ENCODE measurements around the gene SPDYE3.
"Not testable (repeated sequence)": the region's sequence is repeated elsewhere in the genome, so short reads cannot be mapped to it uniquely, and the experiment has no call there.

The SPDYE3 gene

DNA sequence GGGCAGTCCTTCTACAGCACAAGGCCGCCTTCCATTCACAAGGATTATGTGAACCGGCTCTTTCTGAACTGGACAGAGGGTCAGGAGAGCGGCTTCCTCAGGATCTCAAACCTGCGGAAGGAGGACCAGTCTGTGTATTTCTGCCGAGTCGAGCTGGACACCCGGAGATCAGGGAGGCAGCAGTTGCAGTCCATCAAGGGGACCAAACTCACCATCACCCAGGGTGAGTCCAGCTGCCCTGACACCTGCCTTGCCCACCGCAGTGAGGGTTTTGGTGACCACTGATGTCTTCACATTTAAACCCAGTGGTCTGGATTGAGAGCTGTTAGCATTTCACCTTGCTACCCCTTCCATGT lies 51.3 kb downstream of the SPDYE3 start:
- TF ChIP-seq, protein P1, sequence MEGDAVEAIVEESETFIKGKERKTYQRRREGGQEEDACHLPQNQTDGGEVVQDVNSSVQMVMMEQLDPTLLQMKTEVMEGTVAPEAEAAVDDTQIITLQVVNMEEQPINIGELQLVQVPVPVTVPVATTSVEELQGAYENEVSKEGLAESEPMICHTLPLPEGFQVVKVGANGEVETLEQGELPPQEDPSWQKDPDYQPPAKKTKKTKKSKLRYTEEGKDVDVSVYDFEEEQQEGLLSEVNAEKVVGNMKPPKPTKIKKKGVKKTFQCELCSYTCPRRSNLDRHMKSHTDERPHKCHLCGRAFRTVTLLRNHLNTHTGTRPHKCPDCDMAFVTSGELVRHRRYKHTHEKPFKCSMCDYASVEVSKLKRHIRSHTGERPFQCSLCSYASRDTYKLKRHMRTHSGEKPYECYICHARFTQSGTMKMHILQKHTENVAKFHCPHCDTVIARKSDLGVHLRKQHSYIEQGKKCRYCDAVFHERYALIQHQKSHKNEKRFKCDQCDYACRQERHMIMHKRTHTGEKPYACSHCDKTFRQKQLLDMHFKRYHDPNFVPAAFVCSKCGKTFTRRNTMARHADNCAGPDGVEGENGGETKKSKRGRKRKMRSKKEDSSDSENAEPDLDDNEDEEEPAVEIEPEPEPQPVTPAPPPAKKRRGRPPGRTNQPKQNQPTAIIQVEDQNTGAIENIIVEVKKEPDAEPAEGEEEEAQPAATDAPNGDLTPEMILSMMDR (IDR thresholded peaks at IDR 0.05; ENCODE audit: low read depth, low read length) = no peak
- H3K4me3 ChIP-seq (ENCODE audit: low read depth, low read length) = no peak overlapping the region

DNA sequence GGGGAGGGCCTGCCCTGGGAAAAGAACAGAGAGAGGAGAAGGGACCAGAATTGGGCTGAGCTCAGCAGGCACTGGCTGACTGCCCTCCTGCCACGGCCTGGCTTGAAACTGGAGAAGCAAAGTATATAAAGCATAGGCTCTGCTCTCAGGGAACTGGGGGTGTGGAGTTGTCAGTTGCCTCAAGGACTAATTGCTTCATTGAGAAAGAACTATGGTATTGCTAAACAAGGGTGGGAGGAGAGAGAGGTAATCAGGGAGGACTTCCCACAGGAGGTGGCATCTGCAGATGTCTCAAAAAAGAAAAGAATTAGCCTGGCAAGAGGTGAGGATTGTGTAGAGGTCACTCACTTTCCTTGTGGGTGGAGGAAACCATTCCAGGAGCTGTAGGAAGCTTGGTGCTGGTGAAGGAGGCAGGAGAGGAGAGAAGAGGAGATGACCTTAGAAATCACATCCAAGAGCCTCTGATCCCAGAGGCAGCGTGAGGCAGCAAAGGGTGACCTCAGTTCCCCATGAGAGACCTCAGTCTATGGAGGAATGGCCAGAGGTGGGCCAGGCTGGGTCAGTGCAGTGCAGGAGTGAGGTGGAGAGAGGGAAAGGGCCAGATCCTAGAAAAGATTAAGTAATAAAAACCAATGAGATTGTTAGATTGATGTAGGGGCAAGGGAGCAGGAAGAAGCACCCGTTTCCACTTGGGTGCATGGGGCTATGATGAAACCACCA lies 52.8 kb downstream of the SPDYE3 start:
- TF ChIP-seq, protein P1 (IDR thresholded peaks at IDR 0.05; ENCODE audit: low read depth, low read length) = no peak
- H3K4me3 ChIP-seq (ENCODE audit: low read depth, low read length) = no peak overlapping the region

GRCh38 chr7:100363098-100363497 lies 55.6 kb downstream of the SPDYE3 start:
- H3K4me3 ChIP-seq (ENCODE audit: low read depth, low read length) = no peak overlapping the region
- TF ChIP-seq, protein P1 (IDR thresholded peaks at IDR 0.05; ENCODE audit: low read depth, low read length) = no peak

DNA sequence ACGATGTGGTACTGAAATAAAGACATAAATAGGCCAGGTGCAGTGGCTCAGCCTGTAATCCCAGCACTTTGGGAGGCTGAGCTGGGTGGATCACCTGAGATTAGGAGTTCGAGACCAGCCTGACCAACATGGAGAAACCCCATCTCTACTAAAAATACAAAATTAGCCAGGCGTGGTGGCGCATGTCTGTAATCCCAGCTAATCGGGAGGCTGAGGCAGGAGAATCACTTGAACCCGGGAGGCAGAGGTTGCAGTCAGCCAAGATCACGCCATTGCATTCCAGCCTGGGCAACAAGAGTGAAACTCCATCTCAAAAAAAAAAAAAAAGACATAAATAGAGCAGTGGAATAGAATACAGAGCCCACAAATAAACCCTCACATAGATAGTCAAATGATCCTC lies 56.3 kb downstream of the SPDYE3 start:
- H3K4me3 ChIP-seq (ENCODE audit: low read depth, low read length) = not testable (repeated sequence)

GRCh38 chr7:100364480-100364879 lies 57.0 kb downstream of the SPDYE3 start:
- no peak overlapping the region for H3K4me3 ChIP-seq (ENCODE audit: low read depth, low read length)
- TF ChIP-seq, protein P1 (IDR thresholded peaks at IDR 0.05; ENCODE audit: low read depth, low read length) = no peak

DNA sequence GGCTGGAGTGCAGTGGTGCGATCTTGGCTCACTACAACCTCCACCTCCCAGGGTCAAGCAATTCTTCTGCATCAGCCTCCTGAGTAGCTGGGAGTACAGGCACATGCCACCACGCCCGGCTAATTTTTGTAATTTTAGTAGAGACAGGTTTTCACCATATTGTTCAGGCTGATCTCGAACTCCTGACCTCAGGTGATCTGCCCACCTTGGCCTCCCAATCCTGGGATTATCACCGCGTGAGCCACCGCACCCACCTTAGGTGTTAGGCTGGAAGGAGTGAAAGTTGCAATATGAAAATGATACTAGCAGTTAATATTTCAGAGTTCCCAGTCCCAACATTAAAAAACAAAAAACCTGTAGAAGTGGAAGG lies 58.5 kb downstream of the SPDYE3 start:
- H3K4me3 ChIP-seq (ENCODE audit: low read depth, low read length) = not testable (repeated sequence)

GRCh38 chr7:100366411-100367250 lies 59.1 kb downstream of the SPDYE3 start:
- TF ChIP-seq, protein P1 (IDR thresholded peaks at IDR 0.05; ENCODE audit: low read depth, low read length) = no peak
- no peak overlapping the region for H3K4me3 ChIP-seq (ENCODE audit: low read depth, low read length)

- TF ChIP-seq, protein P1 (IDR thresholded peaks at IDR 0.05; ENCODE audit: low read depth, low read length) = no peak
These were observed 59.7 kb downstream of the SPDYE3 start for GRCh38 chr7:100367251-100367620.

More at GRCh38 chr7:100367251-100367620, 59.7 kb downstream of the SPDYE3 start:
- no peak overlapping the region for H3K4me3 ChIP-seq (ENCODE audit: low read depth, low read length)
